ENCODE data around the gene PDE4D.

PDE4D gene

GRCh38 chr5:59893429-59894227 is at the start of gene PDE4D:
Gene PDE4D (minus strand): TSS chr5:59893726.
- DNase-seq (ENCODE audit: low read depth): no peak

GRCh38 chr5:59937633-59938032 is 44.1 kb upstream of the PDE4D start:
- no peak for DNase-seq (ENCODE audit: low read depth)

- DNase-seq (ENCODE audit: low read depth): no peak
Measured at GRCh38 chr5:59923465-59923864, 29.9 kb upstream of the PDE4D start.

GRCh38 chr5:59922220-59922619 is 28.7 kb upstream of the PDE4D start:
- DNase-seq (ENCODE audit: low read depth): no peak

- DNase-seq (ENCODE audit: low read depth): no peak
Measured at GRCh38 chr5:59921816-59922215, 28.3 kb upstream of the PDE4D start.

GRCh38 chr5:59919484-59919883 is 26.0 kb upstream of the PDE4D start:
- no peak for DNase-seq (ENCODE audit: low read depth)

- DNase-seq (ENCODE audit: low read depth): no peak
Measured at GRCh38 chr5:59917121-59917520, 23.6 kb upstream of the PDE4D start.

- no peak for DNase-seq (ENCODE audit: low read depth)
Measured at GRCh38 chr5:59905188-59905587, 11.7 kb upstream of the PDE4D start.

- DNase-seq (ENCODE audit: low read depth): no peak
Measured at GRCh38 chr5:59897075-59897474, 3.5 kb upstream of the PDE4D start.

- DNase-seq (ENCODE audit: low read depth): no peak
Measured at GRCh38 chr5:59891962-59892643, 1.4 kb downstream of the PDE4D start.

GRCh38 chr5:59887274-59887673 is 6.3 kb downstream of the PDE4D start:
- DNase-seq (ENCODE audit: low read depth): no peak

GRCh38 chr5:59874675-59875074 is 18.9 kb downstream of the PDE4D start:
- DNase-seq (ENCODE audit: low read depth): no peak

GRCh38 chr5:59873113-59873512 is 20.4 kb downstream of the PDE4D start:
- no peak for DNase-seq (ENCODE audit: low read depth)

- DNase-seq (ENCODE audit: low read depth): no peak
Measured at GRCh38 chr5:59866661-59867060, 26.9 kb downstream of the PDE4D start.

- DNase-seq (ENCODE audit: low read depth): no peak
Measured at GRCh38 chr5:59864718-59865117, 28.8 kb downstream of the PDE4D start.

GRCh38 chr5:59863777-59864176 is 29.7 kb downstream of the PDE4D start:
- DNase-seq (ENCODE audit: low read depth): no peak

- no peak for DNase-seq (ENCODE audit: low read depth)
Measured at GRCh38 chr5:59856358-59856757, 37.2 kb downstream of the PDE4D start.

- no peak for DNase-seq (ENCODE audit: low read depth)
Measured at GRCh38 chr5:59850766-59851165, 42.8 kb downstream of the PDE4D start.

GRCh38 chr5:59847586-59847985 is 45.9 kb downstream of the PDE4D start:
- DNase-seq (ENCODE audit: low read depth): no peak

- DNase-seq (ENCODE audit: low read depth): no peak
Measured at GRCh38 chr5:59845730-59846129, 47.8 kb downstream of the PDE4D start.

GRCh38 chr5:59843511-59844213 is 49.9 kb downstream of the PDE4D start:
- DNase-seq (ENCODE audit: low read depth): no peak

GRCh38 chr5:59842999-59843398 is 50.5 kb downstream of the PDE4D start:
- no peak for DNase-seq (ENCODE audit: low read depth)

- DNase-seq (ENCODE audit: low read depth): no peak
Measured at GRCh38 chr5:59840200-59840601, 53.3 kb downstream of the PDE4D start.

Data from activated T-helper 9 cell treated with anti-CD3 and anti-CD28 coated beads, Interleukin-2, amount 50 U/mL, for 16 hours (primary cell).